Bronchus fibroblast of lung (primary cell): Measurements from ENCODE around the gene MMGT1. TPM values are rescaled to one million over a fixed set of nuclear protein-coding genes. Genes with fewer than 3 reads are reported as not detected.

ENCODE experiments used
- total RNA-seq: library from RNA; depleted of rRNA; stranded (reverse); fragments of >200 nt; gene quantifications from 2 replicates; pipeline ENCODE4 v1.2.3, GENCODE V29; 2015

Gene MMGT1
- 15.0 and 17.3 TPM in 2 replicates for total RNA-seq

DNA sequence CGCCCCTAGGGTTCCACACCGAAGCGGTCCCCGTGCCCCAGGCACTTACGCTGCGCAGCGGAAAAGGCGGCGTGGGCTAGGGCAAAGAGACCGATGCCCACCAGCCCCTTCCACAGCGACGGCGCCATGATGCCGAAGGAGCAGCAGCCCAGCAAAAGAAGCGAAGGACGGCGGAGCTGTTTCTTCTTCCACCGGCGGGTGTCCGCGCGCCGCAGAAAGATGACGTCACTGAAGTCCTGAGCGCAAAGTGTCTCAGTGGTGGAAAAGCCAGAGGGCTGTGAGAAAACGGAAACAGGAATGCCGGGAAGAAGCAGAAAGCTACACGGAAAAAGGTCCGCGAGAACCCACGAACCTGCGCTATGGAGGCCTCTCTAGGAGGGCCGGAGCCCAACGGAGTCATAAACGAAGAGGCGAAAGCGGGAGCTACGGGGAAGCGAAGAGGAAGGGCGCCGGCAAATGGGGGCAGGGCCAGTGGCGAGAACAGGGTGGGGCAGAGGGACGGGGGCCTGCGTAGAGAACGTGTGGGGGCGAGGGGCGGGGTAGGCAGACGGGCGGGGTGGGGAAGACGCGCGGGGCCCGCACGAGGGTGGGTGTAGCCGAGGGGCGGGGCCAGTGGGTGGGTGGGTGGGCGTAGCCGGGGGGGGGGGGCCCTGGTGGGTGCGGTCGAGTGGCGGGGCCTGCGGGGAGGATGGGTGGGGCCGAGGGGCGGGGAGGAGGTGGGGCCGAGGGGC, at the start of gene MMGT1:
Gene MMGT1, minus strand, starts transcription at position 441 of the 731 bp plus-strand sequence. Its CDS starts 313 bp downstream, at position 128.

GRCh38 chrX:135985157-135985972, 11.6 kb upstream of the MMGT1 start, which contains the start of gene SLC9A6:
TSS of gene SLC9A6 (plus strand) at chrX:135985435. CDS start at chrX:135985659, 224 bp downstream.

Other genes starting within 250 kb of the MMGT1 start
- not detected in 2 replicates for gene CT45A3, start 205.8 kb downstream of the MMGT1 start, total RNA-seq
- not detected in 2 replicates for gene CT45A5, start 188.5 kb downstream of the MMGT1 start, total RNA-seq
- not detected in 2 replicates for gene CT45A6, start 171.2 kb downstream of the MMGT1 start, total RNA-seq
- gene CT45A2, start 154.0 kb downstream of the MMGT1 start, total RNA-seq = not detected in 2 replicates
- gene CT45A7, start 136.7 kb downstream of the MMGT1 start, total RNA-seq = not detected in 2 replicates
- gene CT45A8, start 119.5 kb downstream of the MMGT1 start, total RNA-seq = not detected in 2 replicates
- gene CT45A9, start 102.2 kb downstream of the MMGT1 start, total RNA-seq = not detected in 2 replicates
- gene CT45A10, start 80.5 kb downstream of the MMGT1 start, total RNA-seq = not detected in 2 replicates
- gene SAGE1, start 80.3 kb downstream of the MMGT1 start, total RNA-seq = not detected in 2 replicates
- 15.0 and 16.1 TPM in 2 replicates for gene SLC9A6, start 11.4 kb upstream of the MMGT1 start, total RNA-seq
- gene FHL1, start 173.5 kb upstream of the MMGT1 start, total RNA-seq = 36.4 and 41.5 TPM in 2 replicates